ENCODE measurements around the gene ZNF784. TPM values are rescaled to one million over a fixed set of nuclear protein-coding genes. Genes with fewer than 3 reads are reported as not detected.

ZNF784 gene
- total and polyA plus RNA-seq, 2 of the 13 experiments (the other 11 are each of a cell fraction or from before 2014, with no cell fraction given): 4.1 to 4.2 TPM

- TF ChIP-seq MYPOP (CRISPR knock-in tag; IDR thresholded peaks at IDR 0.05) (peak; percentile 47; the same call in 1 of the 2 replicates), MEIS2 (CRISPR knock-in tag; IDR thresholded peaks at IDR 0.05) (no peak; the same call in 1 of the 2 replicates), BCLAF1 (IDR thresholded peaks at IDR 0.05) (no peak), ZNF616 (CRISPR knock-in tag; IDR thresholded peaks at IDR 0.05; ENCODE audit: low read depth) (0 out of 2 replicates have a peak, but pooled peaks have one; percentile 59), ZNF530 (CRISPR knock-in tag; IDR thresholded peaks at IDR 0.05; ENCODE audit: low read depth) (no peak), HDAC2 (CRISPR knock-in tag; IDR thresholded peaks at IDR 0.05) (peak; percentile 79), POLR2AphosphoS2 (IDR thresholded peaks at IDR 0.05; ENCODE audit: low read depth, low read length) (no peak), HMGXB4 (CRISPR knock-in tag; IDR thresholded peaks at IDR 0.05; ENCODE audit: borderline replicate concordance in 1 of 2, low read depth in 1 of 2) (peak; percentile 96 to 98), ESRRA (CRISPR knock-in tag; IDR thresholded peaks at IDR 0.05; ENCODE audit: low read depth) (0 out of 2 replicates have a peak, but pooled peaks have one; percentile 44), PCBP1 (IDR thresholded peaks at IDR 0.05; ENCODE audit: borderline replicate concordance, low read depth, low read length) (0 out of 2 replicates have a peak, but pooled peaks have one; percentile 67), ELF1 (CRISPR knock-in tag; IDR thresholded peaks at IDR 0.05) (peak; percentile 98), E2F2 (CRISPR knock-in tag; IDR thresholded peaks at IDR 0.05; ENCODE audit: borderline replicate concordance) (no peak; the same call in 1 of the 2 replicates), CEBPG (CRISPR knock-in tag; IDR thresholded peaks at IDR 0.05) (peak; percentile 28; the same call in 1 of the 2 replicates), RFX1 (IDR thresholded peaks at IDR 0.05) (peak; percentile 99), ZNF562 (CRISPR knock-in tag; IDR thresholded peaks at IDR 0.05; ENCODE audit: borderline replicate concordance) (no peak), ZNF557 (CRISPR knock-in tag; IDR thresholded peaks at IDR 0.05) (peak; percentile 66; the same call in 1 of the 2 replicates), XRCC5 (optimal IDR thresholded peaks at IDR 0.05; ENCODE audit: low read length) (peak; percentile 95), CHD2 (IDR thresholded peaks at IDR 0.05; ENCODE audit: low read depth, low read length) (0 out of 2 replicates have a peak, but pooled peaks have one; percentile 16), ZNF143 (CRISPR knock-in tag; IDR thresholded peaks at IDR 0.05) (peak; percentile 10; the same call in 1 of the 2 replicates), ZNF251 (CRISPR knock-in tag; IDR thresholded peaks at IDR 0.05) (no peak)
These were observed 29.4 kb upstream of the ZNF784 start (continued) for GRCh38 chr19:55653651-55654322.

Measured in HepG2 (cell line).